ENCODE results near the gene LARGE1.

DNA sequence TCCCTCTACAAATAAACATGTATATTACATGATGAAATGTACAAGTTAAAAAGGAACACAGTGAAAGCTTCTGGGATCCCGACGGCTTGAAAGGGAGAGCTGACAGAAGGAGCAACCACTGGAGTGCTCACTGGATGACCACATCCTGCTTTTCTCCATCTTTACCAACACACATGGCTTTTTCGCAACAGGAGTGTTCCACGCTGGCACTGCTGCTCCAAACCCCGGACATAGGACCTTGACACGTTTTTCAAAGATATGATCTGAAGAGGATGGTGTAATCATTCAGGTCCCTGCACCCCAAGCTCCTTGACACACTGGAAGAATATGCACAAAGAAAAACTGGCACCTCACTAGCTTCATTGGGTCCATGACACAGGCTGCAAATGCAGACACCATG, 121.9 kb downstream of the LARGE1 start:
- TF ChIP-seq, protein P1, sequence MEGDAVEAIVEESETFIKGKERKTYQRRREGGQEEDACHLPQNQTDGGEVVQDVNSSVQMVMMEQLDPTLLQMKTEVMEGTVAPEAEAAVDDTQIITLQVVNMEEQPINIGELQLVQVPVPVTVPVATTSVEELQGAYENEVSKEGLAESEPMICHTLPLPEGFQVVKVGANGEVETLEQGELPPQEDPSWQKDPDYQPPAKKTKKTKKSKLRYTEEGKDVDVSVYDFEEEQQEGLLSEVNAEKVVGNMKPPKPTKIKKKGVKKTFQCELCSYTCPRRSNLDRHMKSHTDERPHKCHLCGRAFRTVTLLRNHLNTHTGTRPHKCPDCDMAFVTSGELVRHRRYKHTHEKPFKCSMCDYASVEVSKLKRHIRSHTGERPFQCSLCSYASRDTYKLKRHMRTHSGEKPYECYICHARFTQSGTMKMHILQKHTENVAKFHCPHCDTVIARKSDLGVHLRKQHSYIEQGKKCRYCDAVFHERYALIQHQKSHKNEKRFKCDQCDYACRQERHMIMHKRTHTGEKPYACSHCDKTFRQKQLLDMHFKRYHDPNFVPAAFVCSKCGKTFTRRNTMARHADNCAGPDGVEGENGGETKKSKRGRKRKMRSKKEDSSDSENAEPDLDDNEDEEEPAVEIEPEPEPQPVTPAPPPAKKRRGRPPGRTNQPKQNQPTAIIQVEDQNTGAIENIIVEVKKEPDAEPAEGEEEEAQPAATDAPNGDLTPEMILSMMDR (IDR thresholded peaks at IDR 0.05 in 2 of 3, conservative IDR thresholded peaks at IDR 0.05 in 1 of 3; ENCODE audit: borderline replicate concordance in 1 of 3, insufficient read depth in 1 of 3, low read depth in 2 of 3, low read length in 2 of 3), result no peak
- TF ChIP-seq, protein P2, sequence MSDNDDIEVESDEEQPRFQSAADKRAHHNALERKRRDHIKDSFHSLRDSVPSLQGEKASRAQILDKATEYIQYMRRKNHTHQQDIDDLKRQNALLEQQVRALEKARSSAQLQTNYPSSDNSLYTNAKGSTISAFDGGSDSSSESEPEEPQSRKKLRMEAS (IDR thresholded peaks at IDR 0.05), result no peak
- TF ChIP-seq YY1 (IDR thresholded peaks at IDR 0.05; ENCODE audit: extremely low read depth, insufficient replicate concordance, low read depth, low read length) (no peak), POLR2A (IDR thresholded peaks at IDR 0.05; ENCODE audit: borderline replicate concordance, extremely low read depth, insufficient read depth, insufficient read length) (no peak), EZH2 (IDR thresholded peaks at IDR 0.05) (no peak), FOSL1 (IDR thresholded peaks at IDR 0.05; ENCODE audit: low read depth) (no peak), CEBPB (IDR thresholded peaks at IDR 0.05; ENCODE audit: low read depth) (no peak), POLR2AphosphoS5 (IDR thresholded peaks at IDR 0.05; ENCODE audit: low read depth, low read length) (no peak)
- TF ChIP-seq, protein P3, sequence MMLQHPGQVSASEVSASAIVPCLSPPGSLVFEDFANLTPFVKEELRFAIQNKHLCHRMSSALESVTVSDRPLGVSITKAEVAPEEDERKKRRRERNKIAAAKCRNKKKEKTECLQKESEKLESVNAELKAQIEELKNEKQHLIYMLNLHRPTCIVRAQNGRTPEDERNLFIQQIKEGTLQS (IDR thresholded peaks at IDR 0.05), result no peak
